C4-2B (cell line): ENCODE results near the gene CACHD1.
"Not testable (repeated sequence)": the region's sequence is repeated elsewhere in the genome, so short reads cannot be mapped to it uniquely, and the experiment has no call there.

ENCODE experiments used
- CTCF ChIP-seq: fragments of 450-650 bp; conservative IDR thresholded peaks from 2 replicates; pipeline ENCODE4 v1.5.1; 2017; ENCODE audit warnings: mild to moderate bottlenecking
- ZFX ChIP-seq: fragments of 450-650 bp; IDR thresholded peaks from 2 replicates; pipeline ENCODE4 v1.6.1; 2017

GRCh38 chr1:64740687-64741086 is 270.8 kb downstream of the CACHD1 start:
- not testable (repeated sequence) for TF ChIP-seq CTCF, ZFX
